C4-2B (cell line): ENCODE measurements around the gene CLCN3.

Experiments used
- CTCF ChIP-seq: fragments of 450-650 bp; conservative IDR thresholded peaks from 2 replicates; pipeline ENCODE4 v1.5.1; 2017; ENCODE audit warnings: mild to moderate bottlenecking
- ZFX ChIP-seq: fragments of 450-650 bp; IDR thresholded peaks from 2 replicates; pipeline ENCODE4 v1.6.1; 2017

DNA sequence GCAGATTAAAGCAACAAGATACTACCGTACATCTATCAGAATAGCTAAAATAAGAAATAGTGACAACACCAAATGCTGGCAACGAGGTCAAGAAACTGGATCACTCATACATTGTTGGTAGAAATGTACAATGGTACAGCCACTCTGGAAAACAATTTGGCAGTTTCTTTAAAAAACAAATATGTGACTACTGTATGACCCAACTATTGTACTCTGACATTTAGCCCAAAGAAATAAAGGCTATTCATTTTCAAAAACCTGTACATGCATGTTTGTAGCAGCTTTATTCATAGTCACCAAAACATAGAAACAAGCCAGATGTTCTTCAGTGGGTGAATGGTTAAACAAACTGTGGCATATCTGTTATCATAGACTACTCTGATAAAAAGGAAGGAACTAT is 8.2 kb downstream of the CLCN3 start:
- TF ChIP-seq CTCF = no peak
- no peak for TF ChIP-seq ZFX
